HG03565 (cell line): ENCODE results near the gene LEFTY1.
"Not testable (repeated sequence)": the region's sequence is repeated elsewhere in the genome, so short reads cannot be mapped to it uniquely, and the experiment has no call there.

Experiments
- ATAC-seq: cut with Tn5 transposase; IDR thresholded peaks from one replicate; pipeline ENCODE4 v1.9.1; 2021; ENCODE audit warnings: mild to moderate bottlenecking, moderate library complexity; ENCODE audit not compliant: unreplicated experiment

Gene LEFTY1

GRCh38 chr1:225850370-225850769, 38.6 kb downstream of the LEFTY1 start:
- no peak for ATAC-seq

- ATAC-seq, result no peak
These were observed 39.0 kb downstream of the LEFTY1 start for GRCh38 chr1:225849925-225850324.

- ATAC-seq, result peak; percentile 70
These were observed 40.7 kb downstream of the LEFTY1 start for GRCh38 chr1:225848030-225848955.

GRCh38 chr1:225847610-225848009, 41.3 kb downstream of the LEFTY1 start:
- ATAC-seq, result no peak

GRCh38 chr1:225846331-225847310, 42.3 kb downstream of the LEFTY1 start:
- ATAC-seq, result no peak

GRCh38 chr1:225845571-225846259, 43.2 kb downstream of the LEFTY1 start:
- no peak for ATAC-seq

GRCh38 chr1:225845097-225845496, 43.8 kb downstream of the LEFTY1 start:
- ATAC-seq, result no peak

GRCh38 chr1:225844236-225845061, 44.5 kb downstream of the LEFTY1 start:
- ATAC-seq, result no peak

- no peak for ATAC-seq
These were observed 45.5 kb downstream of the LEFTY1 start for GRCh38 chr1:225843426-225843795.

GRCh38 chr1:225842788-225843425, 46.0 kb downstream of the LEFTY1 start:
- ATAC-seq, result no peak

GRCh38 chr1:225842074-225842473, 46.9 kb downstream of the LEFTY1 start:
- no peak for ATAC-seq

GRCh38 chr1:225840713-225841112, 48.2 kb downstream of the LEFTY1 start:
- ATAC-seq, result no peak

GRCh38 chr1:225840223-225840610, 48.7 kb downstream of the LEFTY1 start:
- ATAC-seq, result no peak

- no peak for ATAC-seq
These were observed 50.2 kb downstream of the LEFTY1 start for GRCh38 chr1:225838793-225839192.

GRCh38 chr1:225836296-225836695, 52.6 kb downstream of the LEFTY1 start:
- ATAC-seq, result not testable (repeated sequence)
